HK-2 (cell line): ENCODE results near the gene CDH12.
"Not testable (repeated sequence)": the region's sequence is repeated elsewhere in the genome, so short reads cannot be mapped to it uniquely, and the experiment has no call there.

Source experiments
- DNase-seq: peaks from one replicate; pipeline ENCODE4 v3.0.0-alpha.2; 2018; ENCODE audit not compliant: unreplicated experiment

The CDH12 gene

DNA sequence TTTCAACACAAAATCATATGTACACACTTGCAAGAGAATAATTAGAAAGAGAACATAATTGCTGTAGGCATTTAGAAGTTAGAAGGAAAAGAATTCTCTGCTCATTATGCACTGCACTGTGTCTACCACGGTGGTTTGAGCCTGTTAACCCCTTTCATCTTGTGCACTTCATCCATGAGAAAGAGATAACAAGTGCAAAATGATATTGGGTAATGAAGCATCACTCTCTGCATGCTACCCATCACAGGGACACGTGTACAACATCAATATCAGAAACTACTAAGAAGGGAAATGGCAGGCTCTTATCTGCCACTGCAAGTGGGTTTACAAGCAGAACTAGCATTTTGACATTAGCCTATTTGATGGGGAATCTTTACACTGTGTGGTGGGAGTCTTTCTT is 202.6 kb downstream of the CDH12 start:
- DNase-seq: no peak

DNA sequence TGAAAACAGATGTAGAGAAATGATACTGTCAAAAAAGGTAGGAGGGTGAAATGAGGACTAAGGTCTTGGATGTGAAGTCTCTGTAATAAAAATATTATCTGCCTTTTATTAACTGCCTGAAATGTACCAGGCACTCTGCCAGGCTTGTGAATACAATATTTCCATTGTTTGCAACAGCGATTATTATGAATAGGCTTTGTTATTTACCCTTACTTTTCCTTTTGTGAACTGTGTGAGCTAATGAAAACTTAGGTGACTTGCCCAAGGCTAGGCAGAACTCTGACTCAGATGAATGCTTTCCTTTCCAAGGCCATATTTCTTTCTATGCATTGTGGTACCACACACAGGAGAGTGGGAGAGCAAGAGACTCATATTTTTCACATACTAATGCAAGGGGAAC is 204.1 kb downstream of the CDH12 start:
- DNase-seq: no peak

DNA sequence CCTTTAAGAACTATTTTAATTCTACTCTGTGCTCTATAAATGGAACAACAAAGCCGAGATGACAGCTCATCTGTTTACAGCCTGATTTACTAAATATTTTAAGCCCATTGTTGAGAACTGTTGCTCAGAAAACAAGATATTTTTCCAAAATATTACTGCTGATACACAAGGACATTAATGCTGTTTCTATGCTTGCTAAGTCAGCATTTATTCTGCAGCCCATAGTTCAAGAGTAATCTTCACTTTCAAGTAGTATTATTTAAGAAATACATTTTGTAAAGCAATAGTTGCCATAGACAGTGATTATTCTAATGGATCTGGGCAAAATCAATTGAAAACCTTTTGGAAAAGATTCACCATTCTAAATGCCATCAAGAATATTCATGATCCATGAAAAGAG is 208.3 kb downstream of the CDH12 start:
- DNase-seq: no peak

DNA sequence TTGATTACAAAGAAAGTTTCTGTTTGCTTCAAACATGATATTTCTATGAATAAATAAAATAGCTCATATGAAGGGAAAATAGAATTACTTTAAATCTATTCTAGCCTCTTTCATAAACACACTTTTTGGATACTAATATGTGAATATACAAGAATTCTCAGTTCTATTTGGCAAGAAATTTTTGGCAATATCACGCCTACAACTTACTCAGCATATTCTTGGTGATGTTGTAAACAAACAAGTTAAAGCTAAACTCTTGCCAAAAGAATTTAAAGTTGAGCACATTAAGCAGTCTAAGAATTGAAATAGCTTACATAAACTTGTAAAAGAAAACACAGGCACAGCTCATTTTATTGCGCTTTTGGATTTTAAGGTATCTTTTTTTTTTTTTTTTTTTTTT is 209.8 kb downstream of the CDH12 start:
- DNase-seq: no peak

DNA sequence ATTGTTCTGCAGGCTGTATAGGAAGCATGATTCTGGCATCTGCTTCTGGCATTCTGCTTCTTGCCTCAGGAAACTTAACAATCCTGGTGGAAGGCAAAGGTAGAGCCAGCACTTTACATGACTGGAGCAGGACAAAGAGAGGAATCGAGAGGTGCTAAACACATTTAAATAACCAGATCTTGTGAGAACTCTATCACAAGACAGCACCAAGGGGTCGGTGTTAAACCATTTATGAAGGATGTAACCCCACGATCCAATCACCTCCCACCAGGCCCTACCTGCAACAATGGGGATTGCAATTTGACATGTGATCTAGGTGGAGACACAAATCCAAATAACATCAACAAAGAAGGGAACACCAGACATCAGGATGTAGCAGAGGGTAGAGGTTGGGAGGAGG is 221.5 kb downstream of the CDH12 start:
- DNase-seq: no peak

DNA sequence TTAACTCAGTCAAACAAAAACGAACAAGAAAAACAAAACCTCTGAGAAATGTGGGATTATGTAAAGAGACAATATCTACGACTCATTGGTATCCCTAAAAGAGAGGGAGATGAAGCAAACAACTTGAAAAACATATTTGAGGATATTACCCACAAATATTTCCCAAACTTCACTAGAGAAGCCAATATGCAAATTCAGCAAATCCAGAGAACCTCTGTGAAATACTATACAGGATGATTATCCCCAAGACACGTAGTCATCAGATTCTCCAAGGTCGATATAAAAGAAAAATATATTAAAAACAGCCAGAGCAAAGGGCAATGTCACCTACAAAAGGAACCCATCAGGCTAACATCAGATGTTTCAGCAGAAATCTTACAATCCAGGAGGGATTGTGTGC is 226.1 kb downstream of the CDH12 start:
- DNase-seq: no peak

DNA sequence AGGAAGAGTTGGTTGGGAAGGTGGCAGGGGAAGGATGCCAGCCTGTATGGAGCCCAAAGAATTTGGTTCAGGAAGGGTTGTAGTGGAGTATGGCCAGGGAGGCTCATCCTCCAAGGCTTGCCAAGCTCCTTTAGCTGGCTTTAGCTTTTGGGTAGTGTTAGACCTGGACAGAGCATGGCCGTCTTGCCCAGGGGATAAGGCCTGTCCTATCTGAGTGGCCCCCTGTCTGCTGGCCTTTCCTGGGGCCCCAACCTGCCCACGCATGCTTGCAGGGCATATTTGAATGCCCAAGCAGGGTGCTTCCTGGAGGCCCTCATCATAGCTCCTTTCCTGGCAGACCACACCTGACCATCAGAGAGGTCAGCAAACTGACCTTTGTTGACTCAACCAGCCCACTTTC is 227.7 kb downstream of the CDH12 start:
- no peak for DNase-seq

DNA sequence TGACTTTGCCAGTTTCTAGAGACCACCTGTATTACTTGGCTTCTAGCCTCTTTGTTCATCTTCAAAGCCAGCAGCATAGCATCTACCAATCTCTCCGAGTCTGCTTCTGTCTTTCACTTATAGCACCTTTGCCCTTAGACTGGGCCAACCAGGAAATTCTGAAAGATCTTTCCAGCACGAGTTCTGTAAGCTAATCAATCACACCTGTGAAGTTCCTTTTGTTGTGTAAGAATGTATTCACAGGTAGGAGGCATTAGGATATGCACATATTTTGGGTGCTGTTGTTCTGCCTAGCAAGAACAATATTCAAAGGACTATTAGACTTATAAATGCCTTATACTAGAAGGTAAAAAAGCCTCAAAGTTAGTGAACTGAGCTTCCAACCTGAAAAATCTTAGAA is 232.1 kb downstream of the CDH12 start:
- no peak for DNase-seq

DNA sequence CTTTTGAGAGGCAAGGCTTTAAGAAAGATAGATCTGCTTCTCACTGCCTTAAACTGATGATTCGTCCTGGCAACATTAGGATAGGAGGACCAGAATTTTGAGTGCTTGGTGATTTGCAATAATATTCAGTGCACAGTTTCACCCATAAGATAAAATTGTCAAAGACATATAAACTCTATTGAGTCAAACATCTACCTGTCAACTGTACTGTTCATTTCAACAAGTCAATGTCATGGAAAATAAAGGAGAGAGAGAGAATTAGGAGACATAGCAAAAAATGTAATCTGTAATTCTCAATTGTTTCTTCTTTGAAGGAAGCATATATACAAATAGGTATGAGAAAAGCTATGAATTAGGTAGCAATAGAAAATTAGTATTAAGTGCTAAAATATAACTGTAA is 237.2 kb downstream of the CDH12 start:
- DNase-seq: no peak

DNA sequence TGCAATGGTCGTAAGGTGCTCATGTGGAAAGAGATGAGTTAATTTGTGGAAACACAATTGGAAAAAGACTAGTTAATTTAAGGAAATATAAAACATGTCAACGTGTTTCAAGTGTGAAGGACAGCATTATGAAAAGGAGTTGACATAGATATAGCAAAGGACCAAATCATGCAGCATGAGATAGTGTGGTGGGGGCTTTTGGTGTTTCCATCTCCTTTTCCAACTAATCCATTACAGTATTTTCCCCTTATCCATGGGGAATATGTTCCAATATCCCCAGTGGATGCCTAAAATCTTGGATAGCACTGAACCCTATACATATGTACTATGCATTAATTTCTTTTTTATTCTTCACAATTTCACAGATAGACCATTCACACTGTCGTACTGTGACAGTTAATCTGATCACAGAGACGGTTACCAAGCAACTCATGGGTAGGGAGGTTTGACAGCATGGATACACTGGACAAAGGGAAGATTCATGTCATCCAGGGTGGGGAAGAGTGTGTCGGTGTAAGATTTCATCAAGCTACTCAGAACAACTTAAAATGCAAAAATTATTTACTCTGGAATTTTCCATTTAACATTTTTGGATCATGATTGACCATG is 238.6 kb downstream of the CDH12 start:
- no peak for DNase-seq

DNA sequence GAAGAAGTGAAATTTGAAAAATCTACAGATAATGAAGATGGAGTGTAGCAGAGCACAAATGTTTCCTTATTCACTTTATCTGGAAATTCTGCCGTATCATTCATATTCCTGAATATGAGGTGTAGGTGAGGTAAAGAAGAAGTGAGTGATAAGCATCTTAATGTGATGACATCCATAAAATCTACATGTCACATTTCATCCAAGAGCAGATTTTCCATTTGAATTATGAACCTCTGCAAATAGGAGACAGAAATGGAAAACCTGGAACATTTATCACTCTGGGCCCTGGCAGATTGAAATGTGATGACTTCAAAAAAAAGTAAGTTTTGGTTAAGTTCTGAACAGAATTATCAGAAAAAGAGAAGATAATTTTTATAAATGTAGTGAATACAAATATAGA is 240.2 kb downstream of the CDH12 start:
- DNase-seq: no peak

DNA sequence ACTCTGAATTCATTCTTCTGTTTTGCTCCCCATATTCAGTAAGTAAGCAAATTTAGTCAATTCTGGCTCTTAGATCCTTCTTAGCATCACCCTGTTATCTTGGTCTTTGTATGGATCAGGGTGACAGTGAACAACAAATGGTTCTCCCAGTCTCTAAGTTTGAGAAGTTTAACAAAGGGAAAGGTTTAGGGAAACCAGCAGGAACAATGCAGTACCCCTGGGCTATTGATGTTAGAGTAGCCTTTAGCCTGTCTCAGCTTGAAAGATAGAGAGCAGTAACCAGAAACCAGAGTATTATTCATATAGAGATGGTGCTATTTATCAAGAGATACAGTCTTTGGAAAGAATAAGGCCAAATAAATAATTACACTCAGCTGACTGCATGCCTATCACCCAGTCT is 241.8 kb downstream of the CDH12 start:
- no peak for DNase-seq

DNA sequence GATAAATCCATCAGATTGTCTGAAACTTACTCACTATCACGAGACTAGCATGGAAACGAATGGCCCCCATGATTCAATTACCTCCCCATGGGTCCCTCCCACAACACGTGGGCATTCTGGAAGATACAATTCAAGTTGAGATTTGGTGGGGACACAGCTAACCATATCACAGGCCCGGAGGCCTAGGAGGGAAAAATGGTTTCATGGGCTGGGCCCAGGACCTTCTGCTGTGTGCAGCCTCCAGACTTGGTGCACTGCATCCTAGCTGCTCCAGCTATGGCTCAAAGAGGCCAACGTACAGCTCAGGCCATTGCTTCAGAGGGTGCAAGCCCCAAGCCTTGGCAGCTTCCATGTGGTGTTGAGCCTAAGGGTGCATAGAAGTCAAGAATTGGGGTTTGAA is 245.6 kb downstream of the CDH12 start:
- not testable (repeated sequence) for DNase-seq

DNA sequence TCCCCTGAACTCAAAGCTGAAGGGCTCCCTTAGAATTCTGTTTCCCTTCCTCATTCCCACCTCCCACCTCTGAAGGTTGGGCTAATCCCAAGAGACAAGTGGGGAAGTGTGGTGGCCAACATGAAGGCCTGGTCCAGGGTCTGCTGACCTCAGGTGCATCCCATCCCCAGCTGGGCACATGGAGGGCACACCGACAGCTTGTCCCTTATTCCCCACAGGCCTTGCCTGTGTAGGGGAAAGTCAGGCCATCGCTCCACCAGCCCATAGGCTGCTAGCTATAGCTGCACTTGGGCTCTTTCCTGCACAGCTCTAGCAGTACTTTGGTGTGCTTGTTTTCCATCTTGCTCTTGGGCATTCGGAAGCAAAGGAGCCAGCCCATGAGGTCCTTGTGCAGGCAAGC is 247.7 kb downstream of the CDH12 start:
- no peak for DNase-seq

DNA sequence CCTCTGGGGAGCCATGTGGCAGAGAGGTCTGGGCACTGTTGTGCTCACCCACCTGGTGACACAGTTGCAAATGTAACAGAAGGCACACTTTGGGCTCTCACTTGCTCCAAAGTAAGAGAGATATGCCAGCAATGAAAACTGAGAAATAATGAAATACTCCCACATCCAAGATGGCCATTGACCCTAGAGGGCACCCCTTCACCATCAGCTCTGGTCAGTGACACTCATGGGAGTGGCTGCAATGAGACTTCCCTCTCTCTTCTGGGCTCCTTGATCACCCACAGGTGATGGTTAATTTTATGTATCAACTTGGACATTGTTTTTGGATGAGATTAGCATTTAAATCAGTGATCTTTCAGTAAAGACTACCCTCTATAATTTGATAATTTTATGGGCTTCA is 248.4 kb downstream of the CDH12 start:
- DNase-seq: no peak

DNA sequence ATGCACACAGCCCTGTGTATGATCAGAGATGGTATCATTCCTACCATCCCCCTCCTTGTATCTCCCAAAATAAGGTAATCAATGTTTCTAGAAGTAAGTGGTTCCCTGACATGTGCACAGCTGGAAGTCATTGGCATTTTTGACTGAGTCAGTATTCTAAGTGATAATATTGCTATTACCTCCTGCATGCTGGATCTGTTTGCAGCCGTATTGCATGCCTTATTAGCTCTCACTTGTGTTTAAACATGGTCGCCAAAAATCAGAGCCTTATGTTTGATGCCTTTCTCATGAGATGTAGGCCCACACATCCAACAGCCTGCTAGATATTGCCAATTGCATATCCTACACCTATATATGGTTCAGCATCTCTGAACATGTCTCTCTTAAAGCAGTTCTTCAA is 254.3 kb downstream of the CDH12 start:
- DNase-seq: no peak

DNA sequence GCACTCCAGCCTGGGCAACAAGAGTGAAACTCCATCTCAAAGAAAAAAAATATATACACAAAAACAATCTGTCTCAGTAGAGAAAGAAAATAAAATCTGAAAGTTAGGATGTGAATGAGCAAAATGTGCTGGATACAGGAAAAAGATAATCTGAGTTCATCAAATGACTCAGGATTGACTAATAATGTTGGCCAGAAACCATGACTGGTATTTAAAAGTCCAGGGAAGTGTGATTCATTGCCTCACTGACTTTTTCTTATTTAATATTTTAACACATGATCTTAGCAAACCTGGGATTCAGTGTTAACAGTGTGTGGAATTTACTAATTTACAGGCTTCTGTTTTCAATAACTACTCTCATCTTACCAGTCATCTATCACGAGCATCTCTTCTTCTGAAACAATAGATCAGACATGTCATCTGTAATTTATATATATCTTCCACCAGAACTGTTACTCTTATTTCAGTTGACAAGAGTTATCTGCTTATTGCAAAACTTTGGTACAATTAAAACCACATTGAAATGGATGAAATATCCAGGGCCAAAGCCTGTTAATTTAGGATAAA is 256.7 kb downstream of the CDH12 start:
- DNase-seq: no peak

DNA sequence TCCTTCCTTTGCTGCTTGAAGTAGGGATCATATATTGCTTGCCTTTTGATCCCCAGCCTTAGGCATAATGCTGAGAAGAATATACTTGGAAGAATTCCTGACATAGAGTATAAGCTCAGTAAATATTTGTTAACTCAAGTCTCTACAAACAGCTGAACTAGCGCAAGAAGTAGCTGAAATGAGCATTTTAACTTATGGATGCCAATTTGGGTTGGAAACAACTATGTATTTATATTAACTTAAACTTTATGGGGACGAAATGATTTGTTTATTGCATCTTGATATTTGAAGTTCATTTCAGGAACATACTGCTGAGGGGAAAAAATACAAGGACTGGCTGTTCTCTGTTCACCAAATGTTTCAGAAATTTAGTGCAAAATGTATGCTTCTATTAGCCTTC is 258.7 kb downstream of the CDH12 start:
- DNase-seq: no peak

DNA sequence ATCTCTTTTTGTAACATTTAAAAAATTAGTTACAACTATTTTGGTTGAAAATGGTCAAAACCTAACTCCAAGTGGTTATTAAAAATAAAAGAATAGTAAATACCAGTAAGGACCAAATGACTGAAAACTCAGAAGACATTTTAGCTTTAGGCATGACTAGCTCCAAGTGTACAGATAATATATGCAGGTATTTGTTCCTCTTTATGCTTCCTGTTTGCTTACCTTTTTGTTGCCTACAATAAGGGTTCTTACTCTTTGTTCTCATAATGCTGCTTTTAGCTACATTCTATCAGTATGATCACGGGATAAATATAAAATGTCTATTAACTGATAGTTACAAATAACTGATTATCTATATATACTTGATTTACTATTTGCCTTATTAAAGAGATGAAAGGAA is 259.6 kb downstream of the CDH12 start:
- DNase-seq: no peak

DNA sequence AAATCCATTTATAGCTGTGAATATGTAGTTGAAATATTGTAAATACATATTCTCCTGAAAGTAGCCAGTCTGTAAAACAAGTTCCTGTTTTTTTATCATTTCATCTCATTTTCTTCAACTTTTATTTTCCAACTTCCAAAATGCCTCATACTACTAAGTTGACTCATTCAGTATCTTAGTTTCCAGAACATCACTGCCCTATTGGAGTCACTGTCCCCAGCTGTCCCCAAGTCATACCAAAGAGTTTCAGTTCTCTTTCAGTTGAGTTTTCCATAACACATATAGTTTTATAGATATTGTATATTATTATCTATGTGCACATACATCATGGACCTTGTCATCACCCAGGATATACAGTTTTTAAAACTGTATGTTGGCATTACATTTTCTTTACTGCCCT is 261.7 kb downstream of the CDH12 start:
- DNase-seq: no peak

DNA sequence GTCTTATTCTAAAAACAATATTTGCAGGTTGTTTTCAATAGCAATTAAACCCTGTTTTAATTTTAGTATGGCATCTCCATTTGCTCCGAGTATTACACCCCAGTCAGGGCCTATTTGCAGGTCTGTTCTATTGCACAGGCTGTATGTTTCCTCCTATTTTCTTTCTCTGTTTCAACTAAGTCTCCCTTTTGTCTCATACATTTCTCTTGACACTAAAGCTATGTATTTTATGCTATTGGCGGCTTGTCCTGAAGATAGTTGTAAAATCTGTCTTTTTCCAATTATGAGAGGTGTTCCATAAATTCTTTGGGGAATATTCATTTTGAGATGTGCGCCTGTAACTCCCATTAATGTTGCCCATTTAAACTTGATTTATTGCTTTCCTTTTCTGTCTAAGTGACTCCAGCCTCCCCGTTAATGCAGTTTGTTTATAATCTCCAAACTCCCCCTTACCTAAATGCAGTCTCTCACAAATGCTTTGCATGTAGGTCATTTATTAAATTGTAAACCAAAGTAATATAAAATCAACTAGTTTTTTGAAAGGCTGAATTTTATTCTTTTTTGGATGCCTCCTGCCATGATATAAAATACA is 262.4 kb downstream of the CDH12 start:
- DNase-seq: no peak

DNA sequence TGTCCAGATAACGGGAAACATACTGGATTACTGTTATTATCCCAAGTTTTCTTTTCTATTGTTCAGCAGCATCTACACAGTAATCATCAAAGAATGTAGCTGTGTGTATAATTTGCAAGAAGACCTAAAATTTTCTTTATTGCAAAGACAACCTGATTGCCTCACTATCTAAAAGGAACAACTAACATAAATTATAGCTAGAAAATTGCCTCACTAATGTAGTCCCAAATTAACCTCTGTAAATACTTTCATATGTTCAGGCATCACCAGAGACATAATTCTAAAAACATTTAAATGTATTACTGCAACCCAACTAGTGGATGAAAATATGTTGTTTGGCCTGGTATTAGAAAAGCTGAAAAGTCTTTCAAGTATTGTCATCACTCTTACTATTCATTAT is 275.4 kb downstream of the CDH12 start:
- DNase-seq: no peak

DNA sequence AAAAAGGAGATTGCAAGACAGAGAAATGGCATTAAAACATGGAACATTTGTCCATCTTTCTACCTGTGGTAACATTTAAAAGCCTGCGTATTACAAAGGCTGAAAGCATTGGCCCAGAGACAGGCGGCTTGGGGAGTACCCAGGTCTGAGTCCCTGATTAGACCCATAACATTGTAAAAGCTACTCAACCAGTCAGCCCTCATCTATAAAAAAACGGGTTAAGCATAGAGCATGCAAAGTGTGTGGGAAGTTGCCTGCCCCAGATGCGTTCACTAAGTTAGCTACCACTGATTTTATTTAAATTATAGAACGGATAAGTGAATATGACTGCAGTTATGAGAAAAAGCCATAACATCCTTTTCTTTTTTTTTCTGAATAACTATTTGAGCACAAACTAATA is 276.1 kb downstream of the CDH12 start:
- no peak for DNase-seq

DNA sequence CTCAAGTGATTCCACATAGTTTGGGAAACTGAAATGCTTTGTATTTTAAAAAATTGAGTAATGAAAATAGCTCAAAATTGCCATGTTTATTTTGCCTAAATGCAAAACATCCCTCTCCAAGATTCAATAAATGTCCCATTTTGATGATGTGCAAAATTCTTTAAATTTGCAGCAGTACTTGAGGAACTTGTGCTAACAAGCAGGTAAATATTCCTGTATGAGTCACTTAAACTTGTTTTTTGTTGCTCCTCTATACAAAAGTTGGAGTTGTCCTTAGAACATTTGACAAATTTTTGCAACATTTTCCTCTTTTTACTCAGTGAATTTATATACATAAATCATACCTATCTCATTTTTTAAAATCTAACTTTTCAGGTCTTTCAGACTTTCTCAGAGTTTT is 280.2 kb downstream of the CDH12 start:
- no peak for DNase-seq
